A172 (cell line): ENCODE data around the gene TGFBR3. TPM values are rescaled to one million over a fixed set of nuclear protein-coding genes. Genes with fewer than 3 reads are reported as not detected.

ENCODE experiments used
- DNase-seq: peaks from one replicate; pipeline ENCODE4 v3.0.0-alpha.2; 2015; ENCODE audit warnings: low spot score
- total RNA-seq: library from RNA; depleted of rRNA; stranded (reverse); fragments of >200 nt; shearing (Covaris generic); gene quantifications from 2 replicates; pipeline ENCODE4 v1.2.3, GENCODE V29; 2014

The TGFBR3 gene
- total RNA-seq, 1 experiment from 2014 or later: 9.5 TPM

DNA sequence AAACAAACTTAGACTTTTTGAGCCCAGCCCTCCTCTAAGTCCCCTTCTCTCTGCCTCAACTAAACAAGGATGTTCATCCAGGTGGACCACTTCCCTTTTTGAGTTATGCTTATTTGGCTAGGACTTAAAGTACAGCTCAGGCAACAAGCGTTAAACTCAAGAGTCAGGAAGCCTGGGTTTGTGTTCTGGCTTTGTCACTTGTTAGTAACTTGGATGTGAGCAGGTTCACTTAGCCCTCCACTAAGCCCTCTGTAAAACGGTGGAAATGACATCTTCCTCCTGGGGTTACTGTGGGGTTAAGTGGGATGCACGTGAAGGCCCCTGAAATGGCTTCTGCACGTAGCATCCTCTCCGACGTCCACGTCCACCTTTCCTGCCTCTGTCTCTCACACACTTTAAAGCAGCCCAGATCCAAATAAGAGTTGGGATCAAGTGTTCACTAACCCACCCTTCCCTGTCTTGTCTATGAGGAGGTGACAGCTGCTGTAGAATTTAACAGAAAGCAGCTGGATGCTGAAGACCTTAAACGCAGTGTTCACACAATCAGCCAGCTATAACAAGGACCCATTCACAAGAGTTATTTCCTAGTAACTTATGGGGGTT lies 152.7 kb downstream of the TGFBR3 start:
- no peak for DNase-seq

DNA sequence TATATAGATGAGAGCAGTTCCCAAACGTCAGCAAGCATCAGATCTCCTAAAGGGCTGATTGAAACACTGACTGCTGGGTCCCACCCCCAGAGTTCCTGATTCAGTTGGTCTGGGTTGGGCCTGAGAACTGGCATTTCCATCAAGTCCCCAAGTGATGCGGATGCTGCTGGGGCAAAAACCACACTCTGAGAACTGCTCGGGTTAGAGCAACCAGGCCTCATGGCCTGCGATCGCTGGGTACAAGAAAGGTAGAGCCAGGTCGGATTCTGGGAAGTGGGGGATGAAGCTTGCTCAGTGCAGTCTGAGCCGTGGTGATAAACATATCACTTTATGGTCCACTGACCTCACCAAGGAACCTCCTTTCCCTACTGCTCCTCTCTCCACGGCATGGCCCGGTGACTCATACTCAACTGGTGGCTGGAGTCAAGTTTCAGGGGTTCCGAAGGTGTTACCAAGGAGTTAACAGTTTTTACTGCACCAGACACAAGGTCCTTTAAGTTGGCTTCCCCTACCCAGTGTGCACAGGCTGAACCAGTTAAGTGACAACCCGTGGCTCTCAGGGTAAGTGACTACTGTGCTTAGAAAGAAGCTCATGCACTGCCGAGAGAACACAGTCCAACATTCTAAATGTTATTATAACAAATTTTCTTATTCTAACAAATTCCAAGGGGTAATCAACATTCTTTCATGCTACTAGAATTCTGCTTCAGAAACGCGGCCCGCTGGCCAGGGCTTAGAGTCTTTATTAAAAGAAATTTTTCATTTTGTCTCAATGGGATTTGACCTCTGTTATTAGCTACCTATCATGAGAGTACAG lies 153.5 kb downstream of the TGFBR3 start:
- peak; percentile 84 for DNase-seq

DNA sequence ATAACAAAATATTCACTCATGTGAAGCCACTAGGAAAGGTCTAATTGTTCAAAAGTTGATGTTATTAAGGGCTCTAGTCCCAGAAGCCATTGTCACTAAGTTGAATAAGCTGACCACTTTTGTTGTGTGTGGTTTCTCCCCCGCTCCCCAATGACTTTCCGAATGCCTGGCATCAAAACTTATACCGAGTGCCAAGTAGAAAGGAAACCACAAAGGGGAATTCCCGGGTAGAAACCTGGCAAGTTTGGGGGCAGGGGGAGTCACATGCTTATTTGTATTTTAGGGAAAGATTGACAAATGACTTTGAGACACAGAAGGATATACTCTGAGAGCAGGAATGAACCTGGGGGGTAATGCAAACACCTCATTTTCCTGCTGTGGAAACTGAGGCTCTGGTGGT lies 154.1 kb downstream of the TGFBR3 start:
- peak; percentile 70 for DNase-seq

DNA sequence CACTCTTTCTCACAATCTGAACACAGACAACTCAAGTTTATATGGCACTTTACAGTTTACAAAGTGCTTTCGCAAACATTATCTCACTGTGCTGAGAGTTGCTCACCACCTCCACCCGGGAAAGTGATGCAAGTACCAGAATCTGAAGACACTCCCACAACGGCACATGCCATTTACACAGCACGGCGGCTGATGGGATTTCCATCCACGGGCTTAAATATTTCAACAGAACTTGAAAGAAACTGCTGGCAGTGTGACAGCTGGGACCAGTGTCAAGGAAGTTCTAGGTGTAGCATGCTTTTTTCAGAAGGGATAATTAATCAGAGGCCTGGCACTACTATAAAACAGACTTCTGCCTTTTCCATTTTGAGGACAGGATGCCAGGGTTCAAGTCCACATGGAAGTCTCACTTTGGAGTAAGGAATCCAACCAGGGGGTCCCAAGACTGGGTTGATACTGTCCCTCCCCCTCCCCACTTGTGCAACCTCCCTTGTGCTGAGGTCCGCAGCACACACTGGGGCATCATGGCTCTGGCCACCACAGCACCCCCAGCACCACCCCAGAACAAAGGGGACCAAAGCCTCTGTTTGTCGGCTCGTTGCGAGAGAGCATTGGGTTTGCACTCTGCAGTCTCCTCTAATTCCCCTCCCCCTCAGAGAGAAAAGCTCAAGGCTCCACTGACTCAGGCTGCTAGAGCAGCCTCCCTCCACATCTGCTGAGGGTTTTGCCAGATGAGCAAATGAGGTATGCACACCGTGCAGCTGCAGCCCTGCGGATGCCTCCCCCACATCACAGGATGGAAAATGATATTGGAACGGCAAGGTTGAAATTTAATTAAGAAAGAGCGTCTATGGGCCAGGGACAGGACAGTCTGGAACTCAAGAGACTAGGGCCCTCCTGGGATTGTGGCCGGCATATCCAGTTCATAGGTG lies 154.9 kb downstream of the TGFBR3 start:
- DNase-seq: peak; percentile 22

DNA sequence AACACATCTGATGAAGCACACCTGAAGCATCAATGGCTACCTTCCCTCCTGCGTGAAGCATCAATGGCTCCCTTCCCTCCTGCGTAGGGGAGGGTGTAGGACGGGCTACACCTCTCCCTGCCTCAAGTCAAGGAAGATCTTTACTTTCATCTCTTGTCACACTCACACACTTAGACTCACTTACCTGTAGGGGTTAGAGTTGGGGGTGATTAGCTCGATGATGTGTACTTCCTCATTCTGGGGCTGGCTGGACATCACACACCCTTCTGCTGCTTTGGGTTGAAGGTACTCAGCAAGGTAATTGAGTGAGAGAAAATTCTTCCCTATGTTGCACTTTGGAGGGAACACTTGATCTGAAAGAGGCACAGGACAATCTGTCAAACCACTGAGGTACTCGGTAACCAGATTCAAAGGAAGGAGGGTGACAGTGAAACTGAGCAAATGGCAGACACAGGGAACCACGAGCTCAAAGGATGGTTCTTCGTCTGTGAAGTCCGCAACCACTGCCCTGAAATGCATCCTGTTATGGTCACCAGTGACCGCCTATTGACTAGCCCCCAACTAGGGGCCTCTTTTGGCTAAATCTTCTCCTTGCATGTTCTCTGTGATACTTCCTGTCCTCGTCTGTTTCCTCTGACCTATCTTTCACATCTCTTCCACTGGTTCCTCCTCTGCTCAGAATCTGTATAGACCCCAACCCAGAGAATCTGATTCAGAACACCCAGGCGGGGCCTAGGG lies 156.2 kb downstream of the TGFBR3 start:
- no peak for DNase-seq

DNA sequence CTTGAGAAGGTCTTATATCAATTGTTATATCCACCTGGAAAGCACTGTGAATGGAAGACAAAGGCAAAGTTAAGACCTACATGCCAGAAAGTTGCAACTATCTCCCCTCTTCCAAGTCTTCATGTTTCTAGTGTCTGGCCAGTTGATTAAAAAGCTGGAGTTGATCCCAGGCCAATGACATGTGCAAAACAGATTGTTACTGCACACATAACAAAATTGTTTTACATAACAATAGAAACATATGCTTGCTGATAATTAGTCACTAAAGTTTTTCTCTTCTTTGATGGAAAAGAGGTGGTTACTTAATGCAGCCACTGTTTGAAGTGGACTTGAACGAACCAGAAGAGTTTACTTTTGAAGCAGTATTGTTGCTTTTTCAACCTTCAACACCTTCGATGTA lies 158.2 kb downstream of the TGFBR3 start:
- DNase-seq: no peak

DNA sequence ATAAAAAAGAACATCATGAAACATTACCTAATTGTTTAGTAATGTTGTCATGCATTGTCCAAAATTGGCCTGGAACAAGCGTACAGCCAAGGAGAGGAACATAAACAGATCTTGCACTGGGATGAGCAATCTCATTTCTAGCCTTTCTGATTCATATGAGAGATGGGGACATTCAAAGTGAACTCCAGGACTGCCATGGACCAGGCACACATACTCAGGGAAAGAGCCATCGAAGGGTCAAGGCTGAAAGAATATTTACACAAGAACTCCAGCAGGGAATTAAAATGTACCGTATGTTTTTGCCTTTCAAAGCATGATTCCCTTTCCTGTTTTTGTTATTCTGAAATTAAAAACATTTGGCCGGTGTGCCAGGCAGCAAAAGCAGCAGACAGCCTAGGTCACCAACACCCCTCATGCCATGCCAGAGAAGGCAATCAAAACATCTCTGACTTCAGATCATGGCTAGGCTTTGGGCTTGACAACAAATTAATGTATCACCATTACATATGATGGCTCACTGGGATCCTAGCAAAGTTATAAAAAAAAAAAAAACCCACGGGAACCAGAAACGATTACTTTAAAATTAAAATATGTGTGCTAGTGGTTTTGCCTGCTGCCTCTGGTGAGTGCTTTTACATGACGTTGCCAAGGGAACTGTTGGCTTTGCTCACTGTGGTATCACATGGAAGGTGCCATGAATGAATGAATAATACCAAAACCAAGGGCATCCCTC lies 159.8 kb downstream of the TGFBR3 start:
- no peak for DNase-seq

DNA sequence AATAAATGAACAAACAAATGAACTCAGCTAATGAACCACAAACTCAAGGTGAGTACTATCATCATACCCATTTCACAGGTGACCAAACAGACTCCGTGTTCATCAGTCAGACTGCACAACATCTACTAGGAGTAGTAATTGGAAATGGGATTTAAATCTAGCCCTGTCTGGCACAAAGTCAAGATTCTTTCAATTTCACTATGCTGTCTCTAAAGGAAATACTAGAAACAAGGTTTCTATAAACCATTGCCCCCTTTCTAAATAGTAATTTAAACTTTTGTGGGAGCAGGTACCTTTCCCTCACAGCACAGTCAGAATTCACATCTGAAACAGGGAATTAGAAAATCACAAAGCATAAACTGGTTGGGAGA lies 160.3 kb downstream of the TGFBR3 start:
- DNase-seq: no peak

DNA sequence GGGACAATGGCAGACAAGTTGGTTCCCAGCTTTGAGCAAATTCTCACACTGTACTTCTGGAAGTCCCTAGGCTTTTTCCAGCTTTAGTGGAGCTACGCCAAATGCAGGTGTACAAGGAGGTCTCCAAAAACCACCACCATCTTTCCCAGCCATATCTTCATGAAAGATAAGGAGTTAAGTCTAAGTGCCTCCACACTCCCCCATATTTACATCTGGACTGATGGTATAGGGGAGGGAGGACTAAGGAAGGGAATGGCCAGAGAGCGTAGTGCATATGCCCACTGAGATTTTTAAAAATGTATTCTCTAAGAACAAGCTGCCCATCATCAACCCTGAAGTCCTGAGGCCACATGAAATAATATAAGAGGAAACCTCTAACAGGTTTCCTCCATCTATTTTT lies 161.3 kb downstream of the TGFBR3 start:
- no peak for DNase-seq

DNA sequence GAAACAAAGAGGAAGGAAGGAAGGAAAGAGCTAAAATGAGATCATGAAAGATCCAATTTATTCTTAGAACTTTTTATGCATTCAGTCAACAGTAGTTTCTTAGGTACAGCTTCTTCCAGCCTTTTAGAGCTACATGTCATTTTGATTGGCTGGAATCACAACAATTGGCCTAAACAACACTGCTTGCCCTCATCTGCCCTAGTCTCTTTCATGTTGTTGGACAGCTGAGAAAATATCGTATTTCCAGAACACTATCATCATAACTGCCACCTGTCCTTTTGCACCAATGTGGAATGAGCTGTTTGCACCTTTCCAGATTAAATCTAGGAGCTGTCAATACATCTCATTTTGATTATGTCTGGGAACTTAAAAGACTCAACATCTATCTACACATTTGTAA lies 161.7 kb downstream of the TGFBR3 start:
- no peak for DNase-seq

DNA sequence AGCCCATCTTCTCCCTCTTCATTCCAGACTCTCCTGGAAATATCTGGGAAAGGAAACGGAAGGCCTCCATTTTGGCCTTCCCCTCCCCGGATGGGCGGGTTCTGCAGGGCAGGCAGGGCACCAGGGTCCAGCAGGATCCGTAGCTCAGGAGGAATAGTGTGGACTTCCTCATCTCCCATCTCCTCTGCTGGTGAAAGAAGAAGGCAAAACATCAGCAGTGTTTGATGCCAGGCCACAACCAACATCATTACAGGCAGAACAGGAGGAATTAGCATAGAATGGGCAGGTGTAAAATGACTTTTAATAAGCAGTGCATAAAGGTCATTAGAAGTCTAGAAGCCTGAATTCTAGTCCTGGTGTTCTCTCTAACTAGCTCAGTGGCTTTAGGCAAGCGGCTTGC lies 165.9 kb downstream of the TGFBR3 start:
- DNase-seq: no peak

DNA sequence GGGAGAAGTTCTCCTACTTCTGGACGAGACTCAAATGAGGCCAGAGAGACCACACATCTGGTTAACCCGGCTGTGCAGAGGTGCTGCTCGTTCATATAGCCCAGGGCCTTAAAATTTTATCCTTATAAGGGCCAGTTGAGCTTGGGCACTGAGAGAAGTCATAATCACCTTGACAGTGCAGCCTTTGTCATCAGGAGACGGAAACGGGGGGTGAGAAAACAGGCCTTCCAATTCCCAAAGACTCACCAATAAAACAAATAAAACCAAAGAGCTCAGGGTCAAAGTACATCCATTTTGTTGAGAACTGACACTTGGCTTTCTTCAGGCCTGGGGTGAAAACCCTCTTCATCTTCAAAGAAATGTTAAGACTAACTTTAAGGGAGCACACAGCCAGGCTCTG lies 167.1 kb downstream of the TGFBR3 start:
- DNase-seq: no peak

DNA sequence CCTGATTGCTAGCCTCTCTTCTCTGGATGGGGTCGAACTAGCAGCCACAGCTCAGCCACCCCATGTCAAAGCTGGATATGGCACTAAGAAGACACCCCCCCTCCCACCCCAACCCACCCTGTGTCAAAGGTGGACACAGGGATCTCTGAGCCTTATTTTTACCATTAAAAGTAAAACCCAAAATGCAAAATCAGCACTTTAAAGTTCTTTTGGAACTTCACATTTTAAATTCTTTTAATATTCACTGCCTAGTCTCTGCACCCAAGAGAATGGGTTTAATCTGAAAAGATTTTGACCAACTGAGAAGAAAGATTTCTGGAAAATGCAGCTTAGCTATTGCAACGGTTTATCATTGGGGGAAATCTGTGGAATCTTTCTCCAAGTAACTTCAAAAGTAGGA lies 167.6 kb downstream of the TGFBR3 start:
- no peak for DNase-seq

DNA sequence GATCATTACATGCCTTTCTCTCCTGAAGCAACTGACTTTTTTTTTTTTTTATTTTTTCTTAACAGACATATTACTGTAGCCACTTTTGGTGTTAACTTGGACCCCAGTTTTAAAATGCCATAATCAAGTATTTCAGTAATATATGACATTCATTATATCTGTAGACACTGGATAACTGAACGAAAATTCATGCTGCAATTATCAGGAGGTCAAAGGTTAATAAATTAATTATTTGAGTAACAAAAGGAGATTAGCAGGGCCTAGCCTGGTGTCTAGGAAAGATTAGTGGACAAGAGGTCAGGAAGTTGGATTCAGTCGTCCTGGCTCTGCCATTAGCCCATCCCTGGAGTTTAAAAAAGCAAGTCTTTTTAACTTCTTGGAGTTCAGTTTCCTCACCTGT lies 168.1 kb downstream of the TGFBR3 start:
- no peak for DNase-seq

DNA sequence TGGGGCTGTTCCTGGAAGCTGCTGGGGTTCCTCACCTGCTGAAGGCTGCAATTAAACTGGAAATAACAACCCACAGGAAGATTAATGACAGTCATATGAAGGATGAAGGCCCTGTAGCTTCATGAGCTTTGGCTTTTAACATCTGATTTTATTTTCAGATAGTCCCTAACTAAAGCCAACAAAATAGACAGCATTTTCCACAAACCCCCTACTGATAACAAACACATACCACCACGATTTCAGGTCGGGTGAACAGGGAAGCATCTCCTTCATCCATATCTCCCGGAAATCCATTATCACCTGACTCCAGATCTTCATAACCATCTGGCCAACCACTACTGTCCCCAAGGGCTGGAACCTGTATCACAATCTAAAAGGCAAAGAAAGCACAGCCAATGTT lies 169.6 kb downstream of the TGFBR3 start:
- DNase-seq: no peak

DNA sequence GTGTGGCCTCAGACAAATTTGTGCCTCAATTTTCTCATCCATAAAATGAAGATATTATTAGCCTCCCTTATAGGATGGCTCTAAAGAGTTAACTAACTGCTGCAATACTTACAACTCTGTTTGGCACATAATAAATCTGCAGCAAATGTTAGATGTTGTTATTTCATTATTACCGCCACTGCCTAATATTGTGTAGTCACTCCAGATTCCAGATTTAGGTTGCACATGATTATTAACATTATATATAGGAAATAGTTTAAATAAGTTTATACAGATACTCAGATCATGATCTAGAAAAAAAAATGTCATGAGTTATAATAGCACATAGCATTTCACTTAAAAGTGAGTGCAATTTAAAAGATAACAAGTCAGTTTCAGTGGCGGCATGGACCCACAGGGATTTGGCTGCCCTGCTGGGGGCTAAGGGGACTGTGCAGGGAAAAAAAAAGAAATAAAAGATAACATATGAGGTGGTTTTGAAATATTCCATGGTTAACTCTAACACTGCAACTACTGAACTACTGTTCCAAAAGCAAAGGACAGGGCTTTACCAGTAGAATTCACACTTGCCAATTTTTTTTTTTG lies 170.4 kb downstream of the TGFBR3 start:
- DNase-seq: no peak

DNA sequence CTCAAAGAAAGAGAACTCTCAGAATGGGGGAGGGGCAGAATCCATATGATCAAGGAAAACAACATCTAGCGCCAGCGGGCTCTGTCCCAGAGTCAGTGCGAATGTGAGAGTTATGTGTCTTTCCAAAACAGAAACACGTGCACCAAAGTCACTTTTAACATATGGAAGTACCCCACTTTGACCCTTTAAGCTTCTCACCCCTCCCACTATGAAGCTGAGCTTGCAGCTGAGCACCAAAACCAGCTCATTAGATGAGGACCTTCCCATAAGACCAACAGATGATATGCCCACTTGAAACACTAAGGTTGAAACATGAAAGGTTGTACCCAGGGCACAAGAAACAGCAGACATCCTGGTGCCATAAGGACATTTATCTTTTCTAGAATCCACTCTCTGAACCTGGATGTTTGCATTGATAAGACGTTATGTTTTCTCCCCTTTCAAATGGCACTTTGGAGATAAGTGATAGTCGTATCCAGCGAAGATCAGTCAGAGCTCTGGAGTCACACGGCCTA lies 171.0 kb downstream of the TGFBR3 start:
- no peak for DNase-seq

DNA sequence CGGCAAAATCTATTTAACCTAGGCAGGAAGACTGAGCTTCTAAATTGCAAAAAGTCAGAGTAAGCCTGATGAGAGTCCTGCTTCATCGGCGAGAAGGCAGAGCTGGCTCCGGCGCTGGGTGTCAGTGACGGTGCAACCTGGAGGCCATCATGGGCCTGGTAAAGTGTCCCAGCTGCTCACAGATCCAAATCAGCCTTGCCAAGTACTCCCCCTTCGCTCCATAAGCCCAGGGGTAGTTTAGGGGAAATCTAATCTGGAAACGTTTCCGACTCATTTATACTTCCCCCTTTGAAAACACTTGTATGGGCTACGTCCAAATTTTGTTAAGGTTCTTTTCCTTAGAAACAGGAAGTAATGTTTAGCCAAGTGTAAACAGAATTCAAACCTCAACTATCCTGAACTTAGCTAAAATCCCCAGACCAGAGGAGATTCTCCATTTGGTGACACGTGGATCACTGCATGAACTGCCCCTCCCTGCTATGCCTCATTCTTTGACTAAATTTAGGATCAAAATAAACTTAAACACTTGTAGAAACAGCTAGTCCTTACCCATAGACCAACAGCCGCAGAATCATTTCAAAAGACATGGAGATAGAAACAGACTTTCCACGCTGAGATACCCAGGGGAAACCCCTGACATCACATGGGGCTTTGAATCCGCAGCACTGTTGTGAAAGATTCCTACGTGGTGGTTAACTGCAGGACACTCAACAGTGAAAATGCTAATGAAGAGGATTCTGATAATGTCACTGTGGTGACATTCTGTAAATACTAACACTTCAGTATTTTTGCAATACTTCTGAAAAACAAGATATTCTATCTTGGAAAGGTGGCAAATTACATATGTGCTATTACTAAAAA lies 172.7 kb downstream of the TGFBR3 start:
- no peak for DNase-seq

DNA sequence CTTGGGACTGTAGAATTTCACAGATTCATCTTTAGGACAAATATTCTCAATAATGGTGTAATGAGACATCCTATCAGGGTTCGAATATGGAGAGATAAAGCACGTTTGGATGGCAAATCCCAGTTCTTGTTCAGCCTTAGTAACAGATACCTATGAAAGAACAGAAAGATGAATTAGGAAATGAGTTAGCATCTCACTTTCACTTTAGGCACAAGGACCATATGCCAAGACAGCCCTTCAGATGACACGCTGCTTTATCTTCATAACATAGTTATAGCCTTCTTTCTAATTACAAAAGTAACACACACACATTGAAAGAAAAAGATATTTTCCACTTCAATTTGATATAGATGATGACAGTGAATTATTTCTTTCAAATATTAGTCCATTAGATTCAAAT lies 173.6 kb downstream of the TGFBR3 start:
- no peak for DNase-seq
